Epithelial cell of esophagus (primary cell): ENCODE measurements around the gene FBXW11.

Experiments used
- DNase-seq: peaks from one replicate; pipeline ENCODE4 v3.0.0; 2010; ENCODE audit warnings: low read depth
- H3K4me3 ChIP-seq: 2 replicates; pipeline ENCODE4 v1.5.1; 2011; ENCODE audit warnings: mild to moderate bottlenecking, low read length, control low read depth
- TF ChIP-seq, protein P1 (sequence below): IDR thresholded peaks from 2 replicates; pipeline ENCODE4 v1.5.1; 2011; ENCODE audit warnings: low read depth, mild to moderate bottlenecking, low read length, control low read depth, inconsistent platforms; ENCODE audit not compliant: insufficient read depth; ENCODE audit errors: missing control alignments

Gene FBXW11

DNA sequence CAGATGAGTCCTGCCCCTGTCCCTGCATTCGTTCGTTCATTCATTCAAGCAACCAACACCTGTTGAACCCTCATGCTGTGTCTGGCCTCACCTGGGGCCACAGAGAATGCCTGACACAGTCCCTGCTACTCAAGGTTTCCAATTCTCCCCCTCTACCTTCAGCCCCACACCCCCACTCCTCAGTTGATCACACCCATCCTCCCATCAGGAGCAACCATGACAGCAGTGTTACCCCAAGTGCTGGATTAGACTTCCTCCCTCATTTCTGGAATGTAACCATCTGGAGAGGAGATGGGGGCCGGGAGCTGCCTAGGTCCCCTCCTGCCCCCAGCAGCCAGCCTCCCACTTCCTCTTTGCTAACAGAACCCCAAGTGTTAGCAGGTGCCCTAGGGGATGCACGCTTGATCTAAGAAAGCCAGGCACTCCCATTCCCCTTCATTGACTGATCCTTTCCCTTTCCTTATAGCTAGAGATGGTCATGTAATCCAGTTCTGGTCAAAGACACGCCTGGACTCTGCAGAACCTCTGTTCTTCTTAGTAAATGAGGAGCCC, 163.6 kb downstream of the FBXW11 start:
- TF ChIP-seq, protein P1, sequence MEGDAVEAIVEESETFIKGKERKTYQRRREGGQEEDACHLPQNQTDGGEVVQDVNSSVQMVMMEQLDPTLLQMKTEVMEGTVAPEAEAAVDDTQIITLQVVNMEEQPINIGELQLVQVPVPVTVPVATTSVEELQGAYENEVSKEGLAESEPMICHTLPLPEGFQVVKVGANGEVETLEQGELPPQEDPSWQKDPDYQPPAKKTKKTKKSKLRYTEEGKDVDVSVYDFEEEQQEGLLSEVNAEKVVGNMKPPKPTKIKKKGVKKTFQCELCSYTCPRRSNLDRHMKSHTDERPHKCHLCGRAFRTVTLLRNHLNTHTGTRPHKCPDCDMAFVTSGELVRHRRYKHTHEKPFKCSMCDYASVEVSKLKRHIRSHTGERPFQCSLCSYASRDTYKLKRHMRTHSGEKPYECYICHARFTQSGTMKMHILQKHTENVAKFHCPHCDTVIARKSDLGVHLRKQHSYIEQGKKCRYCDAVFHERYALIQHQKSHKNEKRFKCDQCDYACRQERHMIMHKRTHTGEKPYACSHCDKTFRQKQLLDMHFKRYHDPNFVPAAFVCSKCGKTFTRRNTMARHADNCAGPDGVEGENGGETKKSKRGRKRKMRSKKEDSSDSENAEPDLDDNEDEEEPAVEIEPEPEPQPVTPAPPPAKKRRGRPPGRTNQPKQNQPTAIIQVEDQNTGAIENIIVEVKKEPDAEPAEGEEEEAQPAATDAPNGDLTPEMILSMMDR: no peak
- no peak overlapping the region for H3K4me3 ChIP-seq
- no peak for DNase-seq

- TF ChIP-seq, protein P1: no peak
- no peak overlapping the region for H3K4me3 ChIP-seq
- DNase-seq: no peak
Observed at GRCh38 chr5:171841984-171842776, 164.3 kb downstream of the FBXW11 start.

GRCh38 chr5:171840711-171841522, 165.5 kb downstream of the FBXW11 start:
- DNase-seq: no peak
- TF ChIP-seq, protein P1: no peak
- H3K4me3 ChIP-seq: no peak overlapping the region

GRCh38 chr5:171840066-171840465, 166.4 kb downstream of the FBXW11 start:
- TF ChIP-seq, protein P1: no peak
- DNase-seq: no peak
- no peak overlapping the region for H3K4me3 ChIP-seq

DNA sequence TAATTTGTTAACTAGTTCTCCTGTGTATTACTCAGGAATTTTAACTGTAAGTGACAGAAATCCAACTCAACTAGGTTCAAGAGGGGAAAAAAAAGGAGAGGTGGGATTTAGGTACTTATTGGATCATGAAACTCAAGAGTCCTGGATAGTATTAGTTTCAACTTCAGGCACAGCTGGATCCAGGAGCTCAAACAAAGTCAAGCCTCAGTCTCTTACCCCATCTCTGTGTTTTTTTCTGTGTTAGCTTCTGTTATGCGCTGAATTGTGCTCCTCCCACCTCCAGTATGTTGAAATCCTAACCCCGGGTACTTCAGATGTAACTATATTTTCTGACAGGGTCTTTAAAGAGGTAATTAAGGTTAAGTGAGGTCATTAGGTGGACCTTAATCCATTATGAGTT, 167.3 kb downstream of the FBXW11 start:
- H3K4me3 ChIP-seq: no peak overlapping the region
- DNase-seq: no peak
- TF ChIP-seq, protein P1: no peak

- no peak overlapping the region for H3K4me3 ChIP-seq
- DNase-seq: no peak
- TF ChIP-seq, protein P1: no peak
Observed at GRCh38 chr5:171838066-171838465, 168.4 kb downstream of the FBXW11 start.
